NB4 (cell line): Measurements from ENCODE around the gene DISP1.

Source experiments
- DNase-seq: peaks from one replicate; pipeline ENCODE4 v3.0.0; 2010; ENCODE audit warnings: low read depth
- H3K4me3 ChIP-seq: one replicate; pipeline ENCODE4 v1.5.1; 2011; ENCODE audit warnings: mild to moderate bottlenecking, low read depth, low read length, moderate library complexity
- CTCF ChIP-seq: IDR thresholded peaks from one replicate; pipeline ENCODE4 v1.5.1; 2012; ENCODE audit warnings: low read depth, low read length
- MAX ChIP-seq: IDR thresholded peaks from 2 replicates; pipeline ENCODE4 v1.6.1; 2011; ENCODE audit warnings: low read depth, low read length
- MYC ChIP-seq: IDR thresholded peaks from 2 replicates; pipeline ENCODE4 v1.6.1; 2011; ENCODE audit warnings: low read depth, low read length
- POLR2A ChIP-seq: IDR thresholded peaks from 2 replicates; pipeline ENCODE4 v1.6.1; 2011; ENCODE audit warnings: mild to moderate bottlenecking; ENCODE audit not compliant: insufficient read length; ENCODE audit errors: extremely low read depth

The DISP1 gene

GRCh38 chr1:222772996-222773379, 41.9 kb upstream of the DISP1 start:
- peak; percentile 73 for DNase-seq
- TF ChIP-seq MAX (peak; percentile 76), MYC (peak; percentile 35), CTCF (no peak)
- peak overlapping the region; percentile 23 for H3K4me3 ChIP-seq

- no peak for TF ChIP-seq MAX
- no peak for TF ChIP-seq MYC
- no peak for TF ChIP-seq CTCF
- TF ChIP-seq POLR2A, result no peak
- H3K4me3 ChIP-seq, result no peak overlapping the region
- DNase-seq, result no peak
Observed at GRCh38 chr1:222777463-222777862, 37.4 kb upstream of the DISP1 start.

- DNase-seq, result no peak
- TF ChIP-seq MYC (no peak), MAX (no peak), POLR2A (no peak), CTCF (no peak)
- H3K4me3 ChIP-seq, result no peak overlapping the region
Observed at GRCh38 chr1:222777977-222778376, 36.9 kb upstream of the DISP1 start.

GRCh38 chr1:222781251-222781650, 33.6 kb upstream of the DISP1 start:
- DNase-seq, result no peak
- H3K4me3 ChIP-seq, result no peak overlapping the region
- TF ChIP-seq MYC (no peak), POLR2A (no peak), MAX (no peak), CTCF (no peak)

GRCh38 chr1:222783051-222783450, 31.8 kb upstream of the DISP1 start:
- no peak for DNase-seq
- no peak overlapping the region for H3K4me3 ChIP-seq
- no peak for TF ChIP-seq MAX
- no peak for TF ChIP-seq MYC
- no peak for TF ChIP-seq POLR2A
- TF ChIP-seq CTCF, result no peak

GRCh38 chr1:222784371-222784770, 30.5 kb upstream of the DISP1 start:
- H3K4me3 ChIP-seq, result no peak overlapping the region
- DNase-seq, result no peak
- TF ChIP-seq CTCF (no peak), POLR2A (no peak), MAX (no peak), MYC (no peak)
